ENCODE measurements around the gene OST4.

The OST4 gene

GRCh38 chr2:27054721-27055120 is 16.7 kb downstream of the OST4 start:
- H3K4me3 Mint-ChIP-seq = no peak overlapping the region
- DNase-seq (ENCODE audit: low spot score in 2 of 2) (no peak), ATAC-seq (no peak)
- H3K36me3 Mint-ChIP-seq = peaks cover 74% of the 10 kb centered on the region
- H3K4me1 Mint-ChIP-seq = peaks cover 24% of the 10 kb centered on the region
- peak overlapping the region; percentile 67 for H3K27ac Mint-ChIP-seq
- no peaks in the 10 kb centered on the region for H3K9me3 Mint-ChIP-seq

DNA sequence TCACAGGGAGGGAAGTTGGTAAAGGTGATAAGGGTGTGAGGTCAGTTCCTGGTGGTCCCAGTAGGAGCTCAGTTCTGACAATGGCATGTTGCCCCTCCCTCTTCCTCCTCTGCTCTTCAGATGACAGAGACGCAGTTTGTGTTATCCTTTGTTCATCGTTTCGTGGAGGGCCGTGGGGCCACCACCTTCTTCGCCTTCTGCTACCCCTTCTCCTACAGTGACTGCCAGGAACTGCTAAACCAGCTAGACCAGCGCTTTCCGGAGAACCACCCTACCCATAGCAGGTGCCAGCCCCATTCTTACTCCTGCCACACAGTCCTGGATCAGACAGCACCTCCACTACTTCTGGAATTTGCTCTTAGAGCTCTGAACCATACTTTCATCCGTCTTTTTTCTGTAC is 17.7 kb downstream of the OST4 start:
- Mint-ChIP-seq H3K4me3 (no peak overlapping the region), H3K36me3 (peaks cover 65% of the 10 kb centered on the region)

DNA sequence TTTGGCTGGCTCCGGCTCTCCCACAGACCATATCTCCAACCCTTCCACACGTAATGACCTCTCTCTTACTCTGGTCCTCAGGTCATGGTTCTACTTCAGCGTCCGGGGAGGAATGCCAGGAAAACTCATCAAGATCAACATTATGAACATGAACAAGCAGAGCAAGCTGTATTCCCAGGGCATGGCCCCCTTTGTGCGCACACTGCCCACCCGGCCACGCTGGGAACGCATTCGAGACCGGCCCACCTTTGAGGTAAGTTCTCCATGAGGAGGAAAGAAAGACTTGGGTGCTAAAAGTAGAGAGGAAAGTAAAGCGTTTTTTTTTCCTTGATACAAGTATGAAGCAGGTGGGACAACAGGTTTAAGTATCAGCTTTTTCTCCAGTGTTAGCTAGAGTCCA is 18.1 kb downstream of the OST4 start:
- Mint-ChIP-seq H3K4me1 (peaks cover 29% of the 10 kb centered on the region), H3K9me3 (no peaks in the 10 kb centered on the region), H3K27ac (peak overlapping the region; percentile 50), H3K36me3 (peaks cover 63% of the 10 kb centered on the region), H3K4me3 (peak overlapping the region; percentile 22)
- DNase-seq (ENCODE audit: low spot score in 2 of 2) (no peak), ATAC-seq (no peak)

More for the DNA sequence above, 17.7 kb downstream of the OST4 start:
- H3K9me3 Mint-ChIP-seq = no peaks in the 10 kb centered on the region
- peak overlapping the region; percentile 15 for H3K27ac Mint-ChIP-seq
- H3K4me1 Mint-ChIP-seq = peaks cover 29% of the 10 kb centered on the region
- DNase-seq (ENCODE audit: low spot score in 2 of 2) (no peak), ATAC-seq (no peak)

GRCh38 chr2:27051902-27052645 is 19.4 kb downstream of the OST4 start:
- DNase-seq (ENCODE audit: low spot score in 2 of 2) (no peak), ATAC-seq (no peak)
- peak overlapping the region; percentile 93 for H3K4me3 Mint-ChIP-seq
- peak overlapping the region; percentile 100 for H3K27ac Mint-ChIP-seq
- H3K36me3 Mint-ChIP-seq = peaks cover 53% of the 10 kb centered on the region
- H3K9me3 Mint-ChIP-seq = no peaks in the 10 kb centered on the region
- H3K4me1 Mint-ChIP-seq = peaks cover 34% of the 10 kb centered on the region

GRCh38 chr2:27050996-27051901 is 20.2 kb downstream of the OST4 start, which contains the start of gene AGBL5:
AGBL5 (plus strand) TSS chr2:27051668; CDS start chr2:27052959, 1,291 bp downstream.
- H3K9me3 Mint-ChIP-seq = no peaks in the 10 kb centered on the region
- H3K4me3 Mint-ChIP-seq = peak within 1 kb of the TSS; percentile 93
- peak within 1 kb of the TSS; percentile 100 for H3K27ac Mint-ChIP-seq
- peaks cover 34% of the 10 kb centered on the region for H3K4me1 Mint-ChIP-seq
- peak; percentile 87 for ATAC-seq
- peak; percentile 88 to 98 for DNase-seq (ENCODE audit: low spot score in 2 of 2)
- H3K36me3 Mint-ChIP-seq = peaks cover 45% of the 10 kb centered on the region

GRCh38 chr2:27050281-27050995 is 21.0 kb downstream of the OST4 start:
- H3K36me3 Mint-ChIP-seq = peaks cover 43% of the 10 kb centered on the region
- DNase-seq (ENCODE audit: low spot score in 2 of 2) (peak; percentile 92 to 99), ATAC-seq (peak; percentile 74)
- H3K4me3 Mint-ChIP-seq = peak overlapping the region; percentile 93
- H3K27ac Mint-ChIP-seq = peak overlapping the region; percentile 100
- peaks cover 34% of the 10 kb centered on the region for H3K4me1 Mint-ChIP-seq
- no peaks in the 10 kb centered on the region for H3K9me3 Mint-ChIP-seq

GRCh38 chr2:27049422-27050280 is 21.8 kb downstream of the OST4 start:
- Mint-ChIP-seq H3K4me3 (peak overlapping the region; percentile 93), H3K27ac (peak overlapping the region; percentile 100), H3K9me3 (no peaks in the 10 kb centered on the region), H3K36me3 (peaks cover 44% of the 10 kb centered on the region), H3K4me1 (peaks cover 34% of the 10 kb centered on the region)
- ATAC-seq (peak; percentile 42), DNase-seq (ENCODE audit: low spot score in 2 of 2) (peak; percentile 57 to 85)

GRCh38 chr2:27042985-27043634 is 28.3 kb downstream of the OST4 start:
- Mint-ChIP-seq H3K27ac (no peak overlapping the region), H3K36me3 (peaks cover 71% of the 10 kb centered on the region), H3K4me3 (no peak overlapping the region), H3K9me3 (no peaks in the 10 kb centered on the region), H3K4me1 (peaks cover 21% of the 10 kb centered on the region)
- ATAC-seq = no peak
- no peak for DNase-seq (ENCODE audit: low spot score in 2 of 2)

DNA sequence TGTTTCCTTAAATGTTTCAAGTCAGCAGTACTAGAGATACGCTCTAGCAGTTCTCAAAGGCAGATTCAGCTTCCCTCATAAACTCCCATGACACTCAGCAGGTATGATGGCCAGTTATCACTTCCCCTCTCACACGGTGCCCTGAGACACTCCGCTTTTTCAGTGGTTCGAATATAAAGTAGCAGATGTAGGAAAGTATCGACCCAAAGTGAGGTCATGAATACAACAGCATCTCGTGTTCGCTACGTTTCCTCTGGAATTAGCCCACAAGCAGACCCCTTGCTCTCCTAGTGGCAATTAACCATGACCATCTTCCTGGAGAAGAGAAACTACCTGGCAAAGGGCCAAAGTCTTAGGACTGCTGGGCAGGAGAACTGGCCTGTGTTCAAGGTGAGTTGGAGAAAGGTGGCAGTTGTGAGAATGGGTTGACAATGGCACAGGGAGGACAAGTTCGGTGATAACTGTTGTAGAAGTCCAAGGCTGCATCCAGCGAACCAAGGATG is 29.2 kb downstream of the OST4 start:
- H3K9me3 Mint-ChIP-seq = no peaks in the 10 kb centered on the region
- DNase-seq (ENCODE audit: low spot score in 2 of 2) (no peak), ATAC-seq (no peak)
- H3K4me3 Mint-ChIP-seq = no peak overlapping the region
- H3K36me3 Mint-ChIP-seq = peaks cover 80% of the 10 kb centered on the region
- peaks cover 16% of the 10 kb centered on the region for H3K4me1 Mint-ChIP-seq
- H3K27ac Mint-ChIP-seq = peak overlapping the region; percentile 87

GRCh38 chr2:27041752-27042151 is 29.7 kb downstream of the OST4 start:
- Mint-ChIP-seq H3K9me3 (no peaks in the 10 kb centered on the region), H3K27ac (peak overlapping the region; percentile 87), H3K4me1 (peaks cover 16% of the 10 kb centered on the region), H3K4me3 (no peak overlapping the region), H3K36me3 (peaks cover 85% of the 10 kb centered on the region)
- DNase-seq (ENCODE audit: low spot score in 2 of 2) = no peak
- no peak for ATAC-seq

- DNase-seq (ENCODE audit: low spot score in 2 of 2) = no peak
- Mint-ChIP-seq H3K4me3 (no peak overlapping the region), H3K27ac (peak overlapping the region; percentile 87), H3K9me3 (no peaks in the 10 kb centered on the region), H3K36me3 (peaks cover 91% of the 10 kb centered on the region), H3K4me1 (peaks cover 29% of the 10 kb centered on the region)
- ATAC-seq = no peak
Observed at GRCh38 chr2:27040282-27040681, 31.2 kb downstream of the OST4 start.

GRCh38 chr2:27039871-27040270 is 31.6 kb downstream of the OST4 start:
- Mint-ChIP-seq H3K36me3 (peaks cover 91% of the 10 kb centered on the region), H3K9me3 (no peaks in the 10 kb centered on the region), H3K4me1 (peaks cover 33% of the 10 kb centered on the region), H3K27ac (no peak overlapping the region), H3K4me3 (no peak overlapping the region)
- no peak for DNase-seq (ENCODE audit: low spot score in 2 of 2)
- no peak for ATAC-seq

DNA sequence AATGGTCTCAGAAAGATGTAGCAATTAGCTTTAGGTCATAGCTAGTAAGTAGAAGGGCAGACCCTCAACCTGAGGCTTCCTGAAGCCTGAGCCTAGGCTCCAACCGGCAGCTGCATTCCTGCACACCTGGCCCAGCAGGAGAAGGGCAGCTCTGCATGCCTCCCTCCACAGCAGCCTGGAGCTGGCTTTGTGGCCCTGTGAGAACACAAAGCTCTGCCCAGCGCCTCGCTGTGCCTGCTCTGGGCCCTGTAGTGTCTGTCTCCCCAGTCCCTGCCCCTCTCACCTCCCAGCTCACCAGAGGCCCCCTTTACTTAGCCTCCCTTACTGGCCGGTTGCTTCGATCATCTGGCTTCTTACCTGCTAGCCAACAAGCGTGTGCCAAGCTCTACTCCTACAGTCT is 32.0 kb downstream of the OST4 start:
- Mint-ChIP-seq H3K9me3 (no peaks in the 10 kb centered on the region), H3K36me3 (peaks cover 91% of the 10 kb centered on the region), H3K27ac (no peak overlapping the region), H3K4me3 (no peak overlapping the region), H3K4me1 (peaks cover 36% of the 10 kb centered on the region)
- ATAC-seq = no peak
- DNase-seq (ENCODE audit: low spot score in 2 of 2) = no peak
